ENCODE data around the gene RNH1. TPM values are rescaled to one million over a fixed set of nuclear protein-coding genes. Genes with fewer than 3 reads are reported as not detected.

The RNH1 gene
- total and polyA plus RNA-seq, 2 experiments from 2014 or later, result 105 to 199 TPM

- no peaks in the 10 kb centered on the region for H3K9me2 ChIP-seq (replicated peaks; ENCODE audit: insufficient read depth)
- no peak overlapping the region for H3K4me2 ChIP-seq
- no peak overlapping the region for H3K4me3 ChIP-seq
- DNase-seq (ENCODE audit: low spot score), result no peak
- TF ChIP-seq, protein P1, sequence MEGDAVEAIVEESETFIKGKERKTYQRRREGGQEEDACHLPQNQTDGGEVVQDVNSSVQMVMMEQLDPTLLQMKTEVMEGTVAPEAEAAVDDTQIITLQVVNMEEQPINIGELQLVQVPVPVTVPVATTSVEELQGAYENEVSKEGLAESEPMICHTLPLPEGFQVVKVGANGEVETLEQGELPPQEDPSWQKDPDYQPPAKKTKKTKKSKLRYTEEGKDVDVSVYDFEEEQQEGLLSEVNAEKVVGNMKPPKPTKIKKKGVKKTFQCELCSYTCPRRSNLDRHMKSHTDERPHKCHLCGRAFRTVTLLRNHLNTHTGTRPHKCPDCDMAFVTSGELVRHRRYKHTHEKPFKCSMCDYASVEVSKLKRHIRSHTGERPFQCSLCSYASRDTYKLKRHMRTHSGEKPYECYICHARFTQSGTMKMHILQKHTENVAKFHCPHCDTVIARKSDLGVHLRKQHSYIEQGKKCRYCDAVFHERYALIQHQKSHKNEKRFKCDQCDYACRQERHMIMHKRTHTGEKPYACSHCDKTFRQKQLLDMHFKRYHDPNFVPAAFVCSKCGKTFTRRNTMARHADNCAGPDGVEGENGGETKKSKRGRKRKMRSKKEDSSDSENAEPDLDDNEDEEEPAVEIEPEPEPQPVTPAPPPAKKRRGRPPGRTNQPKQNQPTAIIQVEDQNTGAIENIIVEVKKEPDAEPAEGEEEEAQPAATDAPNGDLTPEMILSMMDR (IDR thresholded peaks at IDR 0.05; ENCODE audit: poor library complexity), result no peak
- TF ChIP-seq EZH2 (IDR thresholded peaks at IDR 0.05; ENCODE audit: borderline replicate concordance), result no peak
- no peak for TF ChIP-seq EZH2phosphoT487 (IDR thresholded peaks at IDR 0.05; ENCODE audit: low read depth, severe bottlenecking, unreplicated experiment)
- H3K4me1 ChIP-seq (ENCODE audit: insufficient read depth), result peaks cover 7% of the 10 kb centered on the region
- no peaks in the 10 kb centered on the region for H3K9me3 ChIP-seq (ENCODE audit: low read depth)
- peak overlapping the region; percentile 80 for H3K27ac ChIP-seq
- no peaks in the 10 kb centered on the region for H4K20me1 ChIP-seq (ENCODE audit: insufficient read depth, poor library complexity, severe bottlenecking)
- peaks cover 30% of the 10 kb centered on the region for H3K79me2 ChIP-seq
- 98% methylated on average over 9 of the region's 9 CpGs for WGBS (ENCODE audit: low lambda C conversion rate, missing lambda C conversion rate)
- no peaks in the 10 kb centered on the region for H3K36me3 ChIP-seq (replicated peaks; ENCODE audit: insufficient read depth, low read depth)
- no peaks in the 10 kb centered on the region for H3K27me3 ChIP-seq
- no peak overlapping the region for H2AFZ ChIP-seq
Observed at GRCh38 chr11:461626-462025, 45.4 kb downstream of the RNH1 start.

DNA sequence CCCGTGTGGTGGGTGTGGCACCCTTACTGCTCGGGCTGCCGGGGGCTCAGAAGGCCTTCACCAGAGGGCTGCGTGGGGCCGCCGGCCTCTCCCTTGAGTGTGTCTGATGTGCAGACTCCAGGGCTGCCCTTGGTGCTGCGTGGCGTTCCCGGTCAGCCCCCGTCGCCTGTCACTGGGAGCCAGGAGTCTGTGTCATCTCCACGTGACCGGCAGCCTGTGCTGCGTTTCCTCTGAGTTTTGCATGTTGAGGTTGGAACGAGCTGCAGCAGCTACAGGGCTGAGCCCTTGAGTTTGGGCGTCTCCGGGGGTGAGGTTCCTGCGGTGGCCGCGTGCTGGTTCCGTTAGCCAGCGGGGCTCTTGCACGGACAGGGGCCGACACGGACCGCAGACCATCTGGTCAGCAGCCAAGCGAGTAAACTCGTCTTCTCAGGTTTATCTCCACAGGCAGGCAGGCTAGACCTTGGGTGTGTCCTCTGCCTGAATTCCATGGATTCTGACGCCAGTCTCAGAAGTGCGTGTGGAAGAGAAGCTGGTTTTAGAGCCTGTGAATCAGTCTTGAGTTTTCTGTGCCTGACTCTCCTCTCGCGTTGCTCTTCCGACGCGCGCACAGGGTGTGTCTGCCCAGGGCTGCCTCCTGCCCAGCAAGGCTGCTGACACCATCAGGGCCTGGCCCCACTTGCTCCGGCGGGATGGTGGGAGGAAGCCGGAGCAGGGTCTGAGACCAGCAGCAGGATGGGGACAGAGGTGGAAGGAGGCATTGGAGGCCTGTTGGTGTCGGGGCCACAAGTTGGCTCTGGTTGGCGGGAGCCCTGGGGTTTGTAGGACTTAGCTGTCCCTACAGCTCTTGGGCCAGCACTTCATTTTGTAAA, 46.5 kb downstream of the RNH1 start:
- H4K20me1 ChIP-seq (ENCODE audit: insufficient read depth, poor library complexity, severe bottlenecking), result no peaks in the 10 kb centered on the region
- no peaks in the 10 kb centered on the region for H3K9me3 ChIP-seq (ENCODE audit: low read depth)
- H3K9me2 ChIP-seq (replicated peaks; ENCODE audit: insufficient read depth), result no peaks in the 10 kb centered on the region
- H3K4me2 ChIP-seq, result peak overlapping the region; percentile 43
- 87% methylated on average over 41 of the region's 41 CpGs for WGBS (ENCODE audit: low lambda C conversion rate, missing lambda C conversion rate)
- H3K27me3 ChIP-seq, result no peaks in the 10 kb centered on the region
- no peaks in the 10 kb centered on the region for H3K36me3 ChIP-seq (replicated peaks; ENCODE audit: insufficient read depth, low read depth)
- TF ChIP-seq EZH2phosphoT487 (IDR thresholded peaks at IDR 0.05; ENCODE audit: low read depth, severe bottlenecking, unreplicated experiment) (no peak), EZH2 (IDR thresholded peaks at IDR 0.05; ENCODE audit: borderline replicate concordance) (no peak)
- TF ChIP-seq, protein P1 (IDR thresholded peaks at IDR 0.05; ENCODE audit: poor library complexity), result no peak
- peak overlapping the region; percentile 80 for H3K27ac ChIP-seq
- peak; percentile 77 for DNase-seq (ENCODE audit: low spot score)
- H2AFZ ChIP-seq, result no peak overlapping the region
- H3K4me3 ChIP-seq, result no peak overlapping the region
- H3K4me1 ChIP-seq (ENCODE audit: insufficient read depth), result peaks cover 7% of the 10 kb centered on the region
- H3K79me2 ChIP-seq, result peaks cover 39% of the 10 kb centered on the region

DNA sequence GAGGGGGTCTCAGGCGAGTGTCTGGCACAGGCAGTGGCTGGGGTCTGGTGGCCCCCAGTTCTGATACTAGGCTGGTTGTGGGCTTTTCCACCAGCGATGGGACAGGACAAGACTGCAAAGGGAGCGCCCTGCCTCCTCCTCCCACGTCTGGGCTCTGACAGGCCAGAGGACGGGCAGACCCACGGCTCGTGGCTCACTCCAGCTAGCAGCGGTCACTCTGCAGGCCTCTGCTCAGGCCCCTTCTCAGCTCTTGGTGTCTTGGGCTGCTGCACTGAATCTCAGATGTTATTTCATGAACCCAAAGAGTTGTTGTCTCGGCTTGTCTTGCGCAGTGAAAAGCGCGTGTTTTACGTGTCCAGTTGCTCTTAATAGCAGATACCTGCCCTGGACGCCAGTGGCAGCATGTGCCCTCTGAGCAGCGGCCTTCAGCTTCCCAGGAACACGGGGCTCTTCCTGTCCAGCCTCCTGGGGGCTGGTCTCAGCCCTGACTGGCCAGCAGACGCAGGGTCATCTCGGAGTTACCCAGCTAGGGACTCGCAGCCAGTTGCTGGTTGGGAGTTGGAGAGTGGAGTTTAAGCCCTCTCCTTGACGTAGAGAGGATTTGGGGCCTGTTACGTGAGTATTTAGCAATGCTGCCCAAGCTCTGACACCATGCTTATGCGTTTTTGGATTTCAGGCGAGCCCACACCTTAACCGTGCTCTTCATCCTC, 47.4 kb downstream of the RNH1 start:
- no peaks in the 10 kb centered on the region for H3K27me3 ChIP-seq
- no peak overlapping the region for H3K4me3 ChIP-seq
- no peaks in the 10 kb centered on the region for H3K9me3 ChIP-seq (ENCODE audit: low read depth)
- no peak for TF ChIP-seq EZH2 (IDR thresholded peaks at IDR 0.05; ENCODE audit: borderline replicate concordance)
- TF ChIP-seq EZH2phosphoT487 (IDR thresholded peaks at IDR 0.05; ENCODE audit: low read depth, severe bottlenecking, unreplicated experiment), result no peak
- TF ChIP-seq, protein P1 (IDR thresholded peaks at IDR 0.05; ENCODE audit: poor library complexity), result no peak
- peaks cover 7% of the 10 kb centered on the region for H3K4me1 ChIP-seq (ENCODE audit: insufficient read depth)
- H3K36me3 ChIP-seq (replicated peaks; ENCODE audit: insufficient read depth, low read depth), result no peaks in the 10 kb centered on the region
- H4K20me1 ChIP-seq (ENCODE audit: insufficient read depth, poor library complexity, severe bottlenecking), result no peaks in the 10 kb centered on the region
- peak overlapping the region; percentile 80 for H3K27ac ChIP-seq
- 96% methylated on average over 24 of the region's 24 CpGs for WGBS (ENCODE audit: low lambda C conversion rate, missing lambda C conversion rate)
- H3K4me2 ChIP-seq, result peak overlapping the region; percentile 43
- H3K79me2 ChIP-seq, result peaks cover 48% of the 10 kb centered on the region
- H2AFZ ChIP-seq, result no peak overlapping the region
- H3K9me2 ChIP-seq (replicated peaks; ENCODE audit: insufficient read depth), result no peaks in the 10 kb centered on the region
- no peak for DNase-seq (ENCODE audit: low spot score)
